SK-N-SH (cell line): ENCODE results near the gene ZNF136. TPM values are rescaled to one million over a fixed set of nuclear protein-coding genes. Genes with fewer than 3 reads are reported as not detected.
A peak's percentile ranks its signal among the peaks of the same experiment; 100 is the strongest.

ENCODE experiments used
- CTCF ChIA-PET: fragments of 300-600, 350-600 bp; formaldehyde crosslinking; extraction: SDS; loops from one replicate; lab custom pipeline; 2021; lab: Yijun Ruan, JAX
- POLR2A ChIA-PET: fragments of 350-600 bp; sonication (Branson Sonifier 250); formaldehyde crosslinking; extraction: SDS; loops from one replicate; lab custom pipeline; 2020; ENCODE audit warnings: antibody characterized with exemption, inconsistent platforms; lab: Yijun Ruan, JAX
- DNase-seq: peaks from one replicate; pipeline ENCODE4 v3.0.0; 2012
- H2AFZ ChIP-seq: fragments of 200-600 bp; sonication (generic); 2 replicates; pipeline ENCODE4 v1.8.1; 2016; ENCODE audit warnings: antibody characterized with exemption, mild to moderate bottlenecking, low read depth
- H3F3A ChIP-seq: fragments of 200-600 bp; sonication (generic); replicated peaks from 2 replicates; pipeline ENCODE3; 2016; ENCODE audit warnings: antibody characterized with exemption, mild to moderate bottlenecking; ENCODE audit not compliant: insufficient read depth
- H3K27ac ChIP-seq, 2 experiments: fragments of 200-500 bp in 1 of 2; fragments of 200-600 bp in 1 of 2; sonication (Bioruptor generic) in 1 of 2; sonication (generic), shearing (Covaris generic) in 1 of 2; 2 replicates each; pipeline versions ENCODE4 v1.5.1 to v1.6.1; 2014 to 2016; ENCODE audit warnings: low read depth in 2 of 2, inconsistent platforms in 1 of 2, low read length in 1 of 2, mild to moderate bottlenecking in 1 of 2, mixed read lengths in 1 of 2
- H3K27me3 ChIP-seq: fragments of 200-600 bp; sonication (generic), shearing (Covaris generic); 2 replicates; pipeline ENCODE4 v1.6.1; 2016; ENCODE audit warnings: mixed run types; ENCODE audit not compliant: insufficient read depth
- H3K36me3 ChIP-seq, 2 experiments: fragments of 200-500 bp in 1 of 2; fragments of 200-600 bp in 1 of 2; sonication (Bioruptor generic) in 1 of 2; sonication (generic) in 1 of 2; replicated peaks in 1 of 2; 2 replicates each; pipeline versions ENCODE3 to v1.5.1; 2014 to 2016; ENCODE audit warnings: low read length in 1 of 2, mild to moderate bottlenecking in 1 of 2; ENCODE audit not compliant: insufficient read depth in 2 of 2, control insufficient read depth in 1 of 2
- H3K4me1 ChIP-seq, 2 experiments: fragments of 200-500 bp in 1 of 2; fragments of 200-600 bp in 1 of 2; sonication (Bioruptor generic) in 1 of 2; sonication (generic), shearing (Covaris generic) in 1 of 2; 2 replicates each; pipeline versions ENCODE4 v1.5.1 to v1.6.1; 2014 to 2016; ENCODE audit warnings: low read depth in 1 of 2, low read length in 1 of 2, mixed run types in 1 of 2; ENCODE audit not compliant: insufficient read depth in 2 of 2, control insufficient read depth in 1 of 2
- H3K4me2 ChIP-seq: fragments of 200-600 bp; sonication (generic), shearing (Covaris generic); 2 replicates; pipeline ENCODE4 v1.6.1; 2017; ENCODE audit warnings: mixed run types
- H3K4me3 ChIP-seq, 2 experiments: fragments of 200-500 bp in 1 of 2; fragments of 200-600 bp in 1 of 2; sonication (Bioruptor generic) in 1 of 2; sonication (generic), shearing (Covaris generic) in 1 of 2; 2 replicates each; pipeline versions ENCODE4 v1.5.1 to v1.8.1; 2014 to 2016; ENCODE audit warnings: low read depth in 2 of 2, inconsistent platforms in 1 of 2, low read length in 1 of 2, mild to moderate bottlenecking in 1 of 2, mixed read lengths in 1 of 2, moderate library complexity in 1 of 2
- H3K79me2 ChIP-seq: fragments of 200-600 bp; sonication (generic); 2 replicates; pipeline ENCODE4 v1.8.1; 2017; ENCODE audit warnings: mild to moderate bottlenecking; ENCODE audit not compliant: insufficient read depth
- H3K9ac ChIP-seq: fragments of 200-600 bp; sonication (generic); 2 replicates; pipeline ENCODE4 v1.6.1; 2017; ENCODE audit warnings: mixed run types
- H3K9me2 ChIP-seq: fragments of 200-600 bp; sonication (generic); 2 replicates; pipeline ENCODE4 v1.6.1; 2017; ENCODE audit warnings: mixed run types
- H3K9me3 ChIP-seq: fragments of 200-600 bp; sonication (generic); 2 replicates; pipeline ENCODE4 v1.6.1; 2017; ENCODE audit warnings: mixed run types, mild to moderate bottlenecking, moderate library complexity
- H4K20me1 ChIP-seq: fragments of 200-600 bp; sonication (generic); 2 replicates; pipeline ENCODE4 v1.6.1; 2017; ENCODE audit warnings: mild to moderate bottlenecking, mixed run types; ENCODE audit not compliant: insufficient read depth
- ELF1 ChIP-seq: IDR thresholded peaks from 2 replicates; pipeline ENCODE4 v1.4.0; 2012
- EP300 ChIP-seq, 2 experiments: IDR thresholded peaks; 2 replicates each; pipeline versions ENCODE4 v1.4.0 to v1.6.1; 2012; ENCODE audit warnings: borderline replicate concordance in 1 of 2, low read depth in 1 of 2, low read length in 1 of 2
- FOSL2 ChIP-seq: IDR thresholded peaks from 2 replicates; pipeline ENCODE4 v1.4.0; 2012; ENCODE audit warnings: low read depth, mild to moderate bottlenecking, moderate library complexity, borderline replicate concordance
- FOXJ3 ChIP-seq: sonication (generic); formaldehyde crosslinking; IDR thresholded peaks from 2 replicates; pipeline ENCODE4 v1.5.1; 2020; ENCODE audit warnings: mild to moderate bottlenecking, missing genetic modification reagents
- IRF3 ChIP-seq: fragments of 150-350 bp; IDR thresholded peaks from 2 replicates; pipeline ENCODE4 v1.6.1; 2016; ENCODE audit warnings: mild to moderate bottlenecking, low read depth, low read length
- MAX ChIP-seq: IDR thresholded peaks from 2 replicates; pipeline ENCODE4 v1.4.0; 2012; ENCODE audit warnings: low read depth
- MXI1 ChIP-seq: IDR thresholded peaks from 2 replicates; pipeline ENCODE4 v1.6.1; 2012; ENCODE audit warnings: mild to moderate bottlenecking, low read depth, low read length, improper control_type of control experiment
- NFIC ChIP-seq: IDR thresholded peaks from 2 replicates; pipeline ENCODE4 v1.4.0; 2012; ENCODE audit warnings: borderline replicate concordance
- NRF1 ChIP-seq: IDR thresholded peaks from 2 replicates; pipeline ENCODE4 v1.6.1; 2012; ENCODE audit warnings: low read depth, mild to moderate bottlenecking, low read length
- POLR2AphosphoS5 ChIP-seq: IDR thresholded peaks from 2 replicates; pipeline ENCODE4 v1.6.1; 2012; ENCODE audit warnings: low read depth, low read length
- RAD21 ChIP-seq: IDR thresholded peaks from 2 replicates; pipeline ENCODE4 v1.6.1; 2012; ENCODE audit warnings: mild to moderate bottlenecking, low read length
- RCOR1 ChIP-seq: fragments of 150-350 bp; IDR thresholded peaks from 2 replicates; pipeline ENCODE4 v1.6.1; 2017; ENCODE audit warnings: antibody characterized with exemption, low read length
- SIN3A ChIP-seq: IDR thresholded peaks from 2 replicates; pipeline ENCODE4 v1.6.1; 2012; ENCODE audit warnings: low read depth, mild to moderate bottlenecking, low read length, moderate library complexity, borderline replicate concordance
- TAF1 ChIP-seq: IDR thresholded peaks from 2 replicates; pipeline ENCODE4 v1.6.1; 2012; ENCODE audit warnings: low read depth, mild to moderate bottlenecking, low read length, moderate library complexity, borderline replicate concordance
- USF1 ChIP-seq: IDR thresholded peaks from 2 replicates; pipeline ENCODE4 v1.4.0; 2012; ENCODE audit warnings: low read depth, borderline replicate concordance
- USF2 ChIP-seq: fragments of 150-350 bp; IDR thresholded peaks from 2 replicates; pipeline ENCODE4 v1.6.1; 2017; ENCODE audit warnings: antibody characterized with exemption, low read length, low read depth, borderline replicate concordance
- WGBS: methylation state at CpG from one replicate; pipeline ENCODE4 v1.1.6; 2017; ENCODE audit warnings: low lambda C conversion rate; 5-methylcytosine and 5-hydroxymethylcytosine counted together
- polyA plus RNA-seq, 3 experiments: library from polyadenylated mRNA; depleted of rRNA; stranded (reverse); fragments of >200 nt; gene quantifications; 2 replicates each; pipeline ENCODE4 v1.2.3, GENCODE V29; 2012

ZNF136 gene
- polyA plus RNA-seq, 1 of the 3 experiments (the other 2 are of a cell fraction), result 1.7 TPM

- peak; percentile 30 for DNase-seq
- Histone ChIP-seq H4K20me1 (0 out of 2 replicates have a peak, but pooled peaks cover 3% of the 10 kb centered on the region), H3K4me3 (peak overlapping the region; percentile 91 to 98), H3K4me1 (peaks cover 7 to 11% of the 10 kb centered on the region in 2 experiments; a peak in 2 of 4 replicates), H3K27me3 (no peaks in the 10 kb centered on the region), H3K36me3 (peaks cover 0 to 12% of the 10 kb centered on the region in 2 experiments), H2AFZ (peak overlapping the region; percentile 99), H3K9me3 (no peaks in the 10 kb centered on the region), H3K4me2 (peak overlapping the region; percentile 87), H3K27ac (peak overlapping the region; percentile 90 to 92; a peak in 2 of 4 replicates), H3K9ac (peak overlapping the region; percentile 96), H3K9me2 (no peaks in the 10 kb centered on the region), H3F3A (peaks cover 14% of the 10 kb centered on the region), H3K79me2 (peaks cover 55% of the 10 kb centered on the region)
- ChIA-PET CTCF (interaction anchor here (0.6 to 1.2 kb wide), 2 partner anchors 23 to 25 kb away, joined by 3 to 5 read pairs; no protein-coding TSS in a partner anchor), POLR2A (interaction anchor here (1.6 kb wide), 1 partner anchor 169 kb away, joined by 4 read pairs; the partner anchor contains the start of gene ZNF563)
- WGBS, result 22% methylated on average over 2 of the region's 2 CpGs
- no peak for TF ChIP-seq IRF3
- TF ChIP-seq NRF1, result no peak
- TF ChIP-seq FOXJ3, result no peak
- no peak for TF ChIP-seq POLR2AphosphoS5
- TF ChIP-seq USF1, result no peak
- no peak for TF ChIP-seq SIN3A
- no peak for TF ChIP-seq TAF1
- no peak for TF ChIP-seq MXI1
- no peak for TF ChIP-seq RCOR1
- TF ChIP-seq ELF1, result no peak
- no peak for TF ChIP-seq NFIC
- no peak for TF ChIP-seq EP300 (IDR thresholded peaks at IDR 0.05; ENCODE audit: borderline replicate concordance in 1 of 2, low read depth in 1 of 2, low read length in 1 of 2)
- no peak for TF ChIP-seq RAD21
- no peak for TF ChIP-seq MAX
These were observed 930 bp downstream of the ZNF136 start for GRCh38 chr19:12163826-12164225.

- ChIA-PET POLR2A (interaction anchor here (0.6 kb wide), 1 partner anchor 232 kb away, joined by 4 read pairs; no protein-coding TSS in a partner anchor), CTCF (no interaction called here)
- Histone ChIP-seq H3K4me3 (no peak overlapping the region), H3K27ac (no peak overlapping the region; a peak in 1 of 4 replicates), H3K9me2 (no peaks in the 10 kb centered on the region), H3K4me2 (no peak overlapping the region), H3K79me2 (peaks cover 79% of the 10 kb centered on the region), H3F3A (peaks cover 14% of the 10 kb centered on the region), H4K20me1 (0 out of 2 replicates have a peak, but pooled peaks cover 3% of the 10 kb centered on the region), H3K27me3 (no peaks in the 10 kb centered on the region), H2AFZ (no peak overlapping the region), H3K9ac (no peak overlapping the region), H3K9me3 (no peaks in the 10 kb centered on the region), H3K36me3 (peaks cover 0 to 21% of the 10 kb centered on the region in 2 experiments), H3K4me1 (peaks cover 7 to 11% of the 10 kb centered on the region in 2 experiments; a peak in 2 of 4 replicates)
- no peak for DNase-seq
- peak; percentile 30; the same call in 1 of the 2 replicates for TF ChIP-seq FOSL2
- TF ChIP-seq USF2, result no peak
- WGBS, result 83% methylated on average over 1 of the region's 1 CpG
These were observed 3.7 kb downstream of the ZNF136 start for GRCh38 chr19:12166626-12167025.
